HG03575 (cell line): Measurements from ENCODE around the gene MAGIX.

Source experiments
- ATAC-seq: cut with Tn5 transposase; IDR thresholded peaks from one replicate; pipeline ENCODE4 v1.9.1; 2021; ENCODE audit not compliant: unreplicated experiment, insufficient number of reproducible peaks, low FRiP score; ENCODE audit errors: extremely low read depth

MAGIX gene

GRCh38 chrX:49198540-49199314, 36.2 kb downstream of the MAGIX start:
- ATAC-seq, result no peak

- no peak for ATAC-seq
These were observed 36.7 kb downstream of the MAGIX start for GRCh38 chrX:49199315-49199595.

DNA sequence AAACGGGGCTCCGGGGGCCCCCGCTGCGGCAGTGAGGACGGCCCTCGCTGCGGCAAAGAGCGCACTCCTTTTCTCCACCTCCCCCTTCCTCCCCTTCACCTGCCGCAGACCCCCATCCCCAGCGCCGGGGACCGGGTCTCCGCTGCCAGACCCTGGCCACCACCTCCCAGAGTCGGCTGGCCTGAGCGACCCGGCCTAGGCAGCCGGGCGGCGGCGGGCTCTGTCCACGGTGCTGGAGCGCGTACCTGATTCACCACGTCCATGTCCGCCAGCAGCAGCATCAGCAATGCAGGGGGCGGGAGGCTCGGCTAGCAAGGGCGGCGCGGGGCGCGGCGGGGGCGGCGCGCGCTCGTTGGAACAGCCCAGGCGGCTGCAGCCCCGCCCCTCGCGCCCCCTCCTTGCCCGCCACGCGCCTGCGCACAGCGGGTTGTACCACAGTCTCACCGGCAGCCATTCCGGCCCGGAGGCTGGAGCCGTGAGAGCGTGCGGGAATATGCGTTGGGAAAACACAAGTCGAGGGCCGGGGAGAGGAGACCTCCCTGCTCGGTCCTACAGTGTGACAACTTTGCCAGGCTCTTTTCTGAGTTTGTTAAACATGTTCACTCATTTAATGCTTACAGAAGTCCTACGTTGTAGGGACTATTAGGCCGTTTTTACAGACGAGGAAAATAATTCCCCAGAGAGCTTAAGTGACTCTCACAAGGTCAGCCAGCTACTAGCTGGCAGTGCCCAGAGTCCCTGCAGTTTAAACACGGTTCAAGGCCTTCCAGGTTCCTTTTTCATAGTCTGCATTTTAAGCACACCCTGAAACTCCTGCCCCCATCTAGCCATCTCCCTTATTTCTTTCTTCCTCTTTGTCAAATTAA, 37.6 kb downstream of the MAGIX start, which contains the start of gene SYP:
SYP (minus strand) TSS at position 288 of the 866 bp plus-strand sequence; CDS start at position 281, 7 bp downstream.
- ATAC-seq, result no peak

DNA sequence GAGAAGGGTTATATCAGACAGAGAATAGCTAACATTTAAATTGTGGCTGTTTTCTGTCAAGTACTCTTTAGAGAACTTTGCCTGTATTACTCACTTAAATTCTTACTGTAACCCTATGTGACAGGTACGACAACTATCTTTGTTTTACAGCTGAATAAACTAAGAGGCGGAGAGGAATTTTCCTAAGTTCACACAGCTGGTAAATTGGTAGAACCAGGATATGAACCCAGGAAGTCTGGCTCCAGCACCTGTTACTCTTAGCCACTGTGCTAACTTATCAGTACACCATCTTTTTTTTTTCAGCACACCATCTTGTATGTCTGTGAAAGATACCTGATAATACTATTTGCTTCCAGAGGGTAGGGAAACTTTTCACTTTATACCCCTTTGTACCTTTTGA, 39.5 kb downstream of the MAGIX start:
- no peak for ATAC-seq

- no peak for ATAC-seq
These were observed 41.0 kb downstream of the MAGIX start for GRCh38 chrX:49203536-49203935.

- no peak for ATAC-seq
These were observed 41.5 kb downstream of the MAGIX start for GRCh38 chrX:49204017-49204416.

DNA sequence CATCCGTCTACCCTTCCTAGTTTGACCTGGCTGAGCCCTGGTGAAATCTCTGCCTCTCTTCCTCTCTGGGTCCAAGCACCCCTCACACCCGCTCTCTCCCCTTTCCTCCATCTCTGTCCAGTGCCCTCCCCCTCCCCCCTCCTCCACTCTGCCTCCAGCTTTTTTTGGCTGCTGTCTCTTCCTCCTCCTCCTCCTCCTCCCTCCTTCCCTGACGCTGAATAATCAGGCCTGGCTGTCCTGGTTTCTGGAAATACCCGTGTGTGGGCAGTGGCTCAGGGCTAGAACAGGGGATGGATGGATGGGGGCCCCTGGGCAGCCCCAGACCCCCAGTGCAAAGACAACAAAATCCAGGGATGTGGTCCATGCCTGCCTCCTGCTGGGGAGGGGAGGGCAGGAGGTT, 42.2 kb downstream of the MAGIX start:
- no peak for ATAC-seq

GRCh38 chrX:49205443-49205842, 42.9 kb downstream of the MAGIX start:
- no peak for ATAC-seq

GRCh38 chrX:49206543-49206942, 44.0 kb downstream of the MAGIX start:
- ATAC-seq, result no peak

GRCh38 chrX:49208399-49208798, 45.8 kb downstream of the MAGIX start:
- no peak for ATAC-seq

- no peak for ATAC-seq
These were observed 47.1 kb downstream of the MAGIX start for GRCh38 chrX:49209434-49210251.

GRCh38 chrX:49210406-49210805, 47.8 kb downstream of the MAGIX start:
- no peak for ATAC-seq

- no peak for ATAC-seq
These were observed 48.5 kb downstream of the MAGIX start for GRCh38 chrX:49211074-49211473.

- ATAC-seq, result no peak
These were observed 49.7 kb downstream of the MAGIX start for GRCh38 chrX:49212209-49212608.

- ATAC-seq, result no peak
These were observed 50.3 kb downstream of the MAGIX start for GRCh38 chrX:49212861-49213260.

GRCh38 chrX:49214416-49214815, 51.9 kb downstream of the MAGIX start:
- ATAC-seq, result no peak

GRCh38 chrX:49214996-49215526, 52.5 kb downstream of the MAGIX start:
- ATAC-seq, result no peak
